H4 (cell line): ENCODE measurements around the gene MBD4. TPM values are rescaled to one million over a fixed set of nuclear protein-coding genes. Genes with fewer than 3 reads are reported as not detected.

Source experiments
- DNase-seq: peaks from one replicate; pipeline ENCODE4 v3.0.0-alpha.2; 2015; ENCODE audit warnings: low spot score
- total RNA-seq: library from RNA; depleted of rRNA; stranded (reverse); fragments of >200 nt; shearing (Covaris generic); gene quantifications from 2 replicates; pipeline ENCODE4 v1.2.3, GENCODE V29; 2014

The MBD4 gene
- total RNA-seq, 1 experiment from 2014 or later, result 40.5 TPM

- DNase-seq, result no peak
These were observed 23.3 kb upstream of the MBD4 start for GRCh38 chr3:129463094-129463493.

GRCh38 chr3:129462361-129462968 is 22.7 kb upstream of the MBD4 start:
- DNase-seq, result no peak

- DNase-seq, result peak; percentile 61
These were observed 21.9 kb upstream of the MBD4 start for GRCh38 chr3:129461461-129462146.

- DNase-seq, result peak; percentile 72
These were observed 21.3 kb upstream of the MBD4 start for GRCh38 chr3:129461022-129461421.

- no peak for DNase-seq
These were observed 20.8 kb upstream of the MBD4 start for GRCh38 chr3:129460572-129460971.

- no peak for DNase-seq
These were observed 20.4 kb upstream of the MBD4 start for GRCh38 chr3:129460155-129460554.

GRCh38 chr3:129453732-129454131 is 14.0 kb upstream of the MBD4 start:
- no peak for DNase-seq

GRCh38 chr3:129449279-129450115 is 9.7 kb upstream of the MBD4 start:
- DNase-seq, result no peak

- no peak for DNase-seq
These were observed 8.6 kb upstream of the MBD4 start for GRCh38 chr3:129448186-129448895.

- no peak for DNase-seq
These were observed 7.2 kb upstream of the MBD4 start for GRCh38 chr3:129446926-129447325.

- DNase-seq, result no peak
These were observed 5.7 kb upstream of the MBD4 start for GRCh38 chr3:129445471-129445870.

- DNase-seq, result no peak
These were observed 3.2 kb upstream of the MBD4 start for GRCh38 chr3:129442947-129443346.

GRCh38 chr3:129442486-129442885 is 2.7 kb upstream of the MBD4 start:
- no peak for DNase-seq

- DNase-seq, result peak; percentile 25
These were observed 2.0 kb upstream of the MBD4 start for GRCh38 chr3:129441782-129442181.

- no peak for DNase-seq
These were observed 1.5 kb upstream of the MBD4 start for GRCh38 chr3:129441215-129441614.

- DNase-seq, result no peak
These were observed 956 bp upstream of the MBD4 start for GRCh38 chr3:129440618-129441190.

GRCh38 chr3:129439226-129439816 is 427 bp downstream of the MBD4 start:
- DNase-seq, result no peak

- no peak for DNase-seq
These were observed 4.4 kb downstream of the MBD4 start for GRCh38 chr3:129435367-129435766.

GRCh38 chr3:129434140-129434539 is 5.6 kb downstream of the MBD4 start:
- DNase-seq, result no peak

- DNase-seq, result no peak
These were observed 6.2 kb downstream of the MBD4 start for GRCh38 chr3:129433565-129433964.

GRCh38 chr3:129432671-129433070 is 7.1 kb downstream of the MBD4 start:
- no peak for DNase-seq
